ENCODE measurements around the gene GLB1L2. TPM values are rescaled to one million over a fixed set of nuclear protein-coding genes. Genes with fewer than 3 reads are reported as not detected.

The GLB1L2 gene, protein sequence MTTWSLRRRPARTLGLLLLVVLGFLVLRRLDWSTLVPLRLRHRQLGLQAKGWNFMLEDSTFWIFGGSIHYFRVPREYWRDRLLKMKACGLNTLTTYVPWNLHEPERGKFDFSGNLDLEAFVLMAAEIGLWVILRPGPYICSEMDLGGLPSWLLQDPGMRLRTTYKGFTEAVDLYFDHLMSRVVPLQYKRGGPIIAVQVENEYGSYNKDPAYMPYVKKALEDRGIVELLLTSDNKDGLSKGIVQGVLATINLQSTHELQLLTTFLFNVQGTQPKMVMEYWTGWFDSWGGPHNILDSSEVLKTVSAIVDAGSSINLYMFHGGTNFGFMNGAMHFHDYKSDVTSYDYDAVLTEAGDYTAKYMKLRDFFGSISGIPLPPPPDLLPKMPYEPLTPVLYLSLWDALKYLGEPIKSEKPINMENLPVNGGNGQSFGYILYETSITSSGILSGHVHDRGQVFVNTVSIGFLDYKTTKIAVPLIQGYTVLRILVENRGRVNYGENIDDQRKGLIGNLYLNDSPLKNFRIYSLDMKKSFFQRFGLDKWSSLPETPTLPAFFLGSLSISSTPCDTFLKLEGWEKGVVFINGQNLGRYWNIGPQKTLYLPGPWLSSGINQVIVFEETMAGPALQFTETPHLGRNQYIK
- 0.13 and 2.8 TPM in 2 replicates for total RNA-seq

GRCh38 chr11:134331354-134332188, at the start of gene GLB1L2:
Gene GLB1L2, plus strand, starts transcription at chr11:134331988. Its CDS starts 74 bp downstream, at chr11:134332062.

DNA sequence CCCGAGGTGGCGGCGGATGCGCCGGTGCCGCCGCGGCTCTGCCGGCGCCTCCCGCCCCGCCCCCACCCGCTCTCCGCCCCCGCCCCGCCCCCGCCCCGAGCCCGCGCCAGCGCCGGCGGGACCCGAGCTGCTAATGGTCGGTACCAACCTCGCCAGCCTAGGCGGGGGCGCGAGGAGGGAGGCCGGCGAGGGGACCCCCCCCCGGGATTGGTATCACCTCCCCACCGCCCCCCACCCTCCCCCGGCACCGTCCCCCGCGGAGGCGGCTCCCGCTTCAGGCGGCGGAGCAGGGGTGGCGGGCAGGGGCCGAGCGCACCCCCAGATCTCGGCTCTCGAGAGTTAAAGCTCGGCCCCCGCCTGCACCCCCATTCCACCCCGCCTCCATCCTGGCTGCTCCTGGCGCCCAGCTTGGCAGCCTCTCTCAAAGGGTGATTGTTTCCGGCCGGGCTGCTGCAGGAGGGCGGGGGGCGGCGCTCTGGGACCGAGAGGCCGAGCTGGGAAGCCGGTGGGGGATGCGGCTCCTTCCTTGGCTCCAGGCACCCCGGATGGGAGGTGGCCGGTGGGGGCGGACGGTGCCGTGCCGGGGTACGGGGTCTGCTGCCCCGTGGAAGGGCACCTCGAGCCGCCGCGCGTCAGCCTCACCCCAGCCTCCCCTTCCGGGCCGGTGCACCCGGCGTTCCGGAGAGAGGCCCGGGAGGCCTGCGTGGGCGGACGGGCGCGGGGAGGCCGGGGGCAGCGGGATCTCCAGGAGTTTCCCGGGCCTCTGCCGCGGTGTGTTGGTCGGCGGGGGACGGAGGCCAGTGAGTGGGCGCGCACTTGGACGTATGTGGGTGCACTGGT, 80.6 kb downstream of the GLB1L2 start, which contains the start of gene B3GAT1:
TSS of gene B3GAT1 (minus strand) at position 40 of the 840 bp plus-strand sequence. CDS start 24,583 bp downstream, outside the sequence.

Other genes with a start within 250 kb of the GLB1L2 start
- 11.3 and 13.8 TPM in 2 replicates for gene NCAPD3, start 108.0 kb upstream of the GLB1L2 start, total RNA-seq
- 32.8 and 32.9 TPM in 2 replicates for gene VPS26B, start 107.3 kb upstream of the GLB1L2 start, total RNA-seq
- gene THYN1, start 78.6 kb upstream of the GLB1L2 start, total RNA-seq = 61.4 and 70.6 TPM in 2 replicates
- gene ACAD8, start 78.4 kb upstream of the GLB1L2 start, total RNA-seq = 15.9 and 20.0 TPM in 2 replicates
- not detected in 2 replicates for gene GLB1L3, start 55.6 kb upstream of the GLB1L2 start, total RNA-seq
- gene B3GAT1, start 80.3 kb downstream of the GLB1L2 start, total RNA-seq = not detected in 2 replicates

Data from epithelial cell of alveolus of lung (primary cell).